Right atrium auricular region (tissue), 2 donors: ENCODE measurements around the gene SLC35F6. TPM values are rescaled to one million over a fixed set of nuclear protein-coding genes. Genes with fewer than 3 reads are reported as not detected.

Experiments used
- DNase-seq: peaks from one replicate; pipeline ENCODE4 v3.0.0-alpha.2; 2019; ENCODE audit warnings: low spot score
- H3K27ac ChIP-seq, 2 donors: fragments of 200-600 bp; sonication (generic); 1 replicate in 1 of 2; 2 replicates in 1 of 2; pipeline ENCODE4 v1.5.1; 2016 to 2019
- H3K27me3 ChIP-seq, 2 donors: fragments of 200-600 bp; sonication (generic); one replicate each; pipeline versions ENCODE4 v1.5.1 to v1.6.0; 2017 to 2019
- H3K36me3 ChIP-seq: fragments of 200-600 bp; sonication (generic); one replicate; pipeline ENCODE4 v1.5.1; 2016
- H3K4me1 ChIP-seq, 2 donors: fragments of 200-600 bp; sonication (generic); one replicate each; pipeline versions ENCODE4 v1.5.1 to v1.6.0; 2017 to 2019
- H3K4me3 ChIP-seq, 2 donors: fragments of 200-600 bp; sonication (generic); 1 replicate in 1 of 2; 2 replicates in 1 of 2; pipeline ENCODE4 v1.5.1; 2017 to 2019; ENCODE audit warnings: mild to moderate bottlenecking in 1 of 2, moderate library complexity in 1 of 2
- H3K9me3 ChIP-seq, 2 donors: fragments of 200-600 bp; sonication (generic); one replicate each; pipeline ENCODE4 v1.5.1; 2019
- CTCF ChIP-seq, 2 donors: fragments of 200-600 bp; sonication (generic); IDR thresholded peaks; one replicate each; pipeline ENCODE4 v1.5.1; 2019; ENCODE audit warnings: antibody characterized with exemption in 2 of 2
- total RNA-seq, 2 donors: library from RNA; depleted of rRNA; stranded (reverse); fragments of >200 nt; gene quantifications; one replicate each; pipeline ENCODE4 v1.1.0, GENCODE V29; 2016

The SLC35F6 gene
- total RNA-seq, 2 donors from 2014 or later: 34.2 to 55.7 TPM

- no peaks in the 10 kb centered on the region for H3K4me1 ChIP-seq
- no peak for TF ChIP-seq CTCF (IDR thresholded peaks at IDR 0.05)
- DNase-seq: no peak
- H3K4me3 ChIP-seq: no peak overlapping the region
- H3K27me3 ChIP-seq: no peaks in the 10 kb centered on the region
- no peaks in the 10 kb centered on the region for H3K36me3 ChIP-seq
- no peaks in the 10 kb centered on the region for H3K9me3 ChIP-seq
- H3K27ac ChIP-seq: no peak overlapping the region
Observed at GRCh38 chr2:26801796-26802195, 37.7 kb downstream of the SLC35F6 start.

GRCh38 chr2:26805241-26805676, 41.2 kb downstream of the SLC35F6 start:
- no peaks in the 10 kb centered on the region for H3K27me3 ChIP-seq
- H3K4me3 ChIP-seq: no peak overlapping the region
- no peak overlapping the region for H3K27ac ChIP-seq
- H3K4me1 ChIP-seq: no peaks in the 10 kb centered on the region
- DNase-seq: no peak
- H3K9me3 ChIP-seq: no peaks in the 10 kb centered on the region
- TF ChIP-seq CTCF (IDR thresholded peaks at IDR 0.05): no peak
- H3K36me3 ChIP-seq: no peaks in the 10 kb centered on the region

- H3K27me3 ChIP-seq: no peaks in the 10 kb centered on the region
- no peak for TF ChIP-seq CTCF (IDR thresholded peaks at IDR 0.05)
- DNase-seq: no peak
- no peaks in the 10 kb centered on the region for H3K4me1 ChIP-seq
- H3K4me3 ChIP-seq: no peak overlapping the region
- H3K36me3 ChIP-seq: no peaks in the 10 kb centered on the region
- H3K9me3 ChIP-seq: no peaks in the 10 kb centered on the region
- no peak overlapping the region for H3K27ac ChIP-seq
Observed at GRCh38 chr2:26807788-26808460, 43.8 kb downstream of the SLC35F6 start.

GRCh38 chr2:26809211-26809610, 45.1 kb downstream of the SLC35F6 start:
- Histone ChIP-seq H3K27me3 (no peaks in the 10 kb centered on the region), H3K4me1 (no peaks in the 10 kb centered on the region), H3K9me3 (no peaks in the 10 kb centered on the region), H3K27ac (no peak overlapping the region), H3K36me3 (no peaks in the 10 kb centered on the region), H3K4me3 (no peak overlapping the region)
- TF ChIP-seq CTCF (IDR thresholded peaks at IDR 0.05): no peak
- DNase-seq: no peak

GRCh38 chr2:26809876-26810577, 45.9 kb downstream of the SLC35F6 start:
- no peaks in the 10 kb centered on the region for H3K4me1 ChIP-seq
- no peaks in the 10 kb centered on the region for H3K27me3 ChIP-seq
- no peak overlapping the region for H3K27ac ChIP-seq
- H3K9me3 ChIP-seq: no peaks in the 10 kb centered on the region
- TF ChIP-seq CTCF (IDR thresholded peaks at IDR 0.05): no peak
- H3K4me3 ChIP-seq: no peak overlapping the region
- no peaks in the 10 kb centered on the region for H3K36me3 ChIP-seq
- DNase-seq: no peak
